PC-3 (cell line): ENCODE results near the gene RAB37. TPM values are rescaled to one million over a fixed set of nuclear protein-coding genes. Genes with fewer than 3 reads are reported as not detected.

Source experiments
- ATAC-seq: fragments of 200-7000 bp; cut with Tn5 transposase; 2 replicates; pipeline ENCODE4 v1.9.1; 2020; ENCODE audit warnings: mild to moderate bottlenecking, moderate library complexity
- BruUV-seq: library from RNA; stranded (reverse); fragments of 400-500 nt; replicated peaks from 2 replicates; lab custom pipeline; 2021; lab: Mats Ljungman, UMichigan
- CTCF ChIA-PET: fragments of 300-600 bp; sonication (Branson Sonifier 250); formaldehyde crosslinking; loops from one replicate; lab custom pipeline; 2022; ENCODE audit warnings: antibody characterized with exemption; lab: Charles Lee
- POLR2A ChIA-PET: fragments of 300-600 bp; sonication (Branson Sonifier 250); formaldehyde crosslinking; loops from one replicate; lab custom pipeline; 2022; ENCODE audit warnings: antibody characterized with exemption; ENCODE audit not compliant: unreplicated experiment; lab: Charles Lee
- DNase-seq: peaks from one replicate; pipeline ENCODE4 v3.0.0-alpha.2; 2015
- H2AFZ ChIP-seq: fragments of 300-600 bp; sonication (generic); 2 replicates; pipeline ENCODE4 v1.6.0; 2016; ENCODE audit warnings: antibody characterized with exemption, low read length
- H3F3A ChIP-seq: fragments of 300-600 bp; sonication (generic); one replicate; pipeline ENCODE4 v1.6.0; 2017; ENCODE audit warnings: antibody characterized with exemption, low read length, control low read depth, mild to moderate bottlenecking; ENCODE audit not compliant: unreplicated experiment
- H3K27ac ChIP-seq: fragments of 300-600 bp; sonication (generic); 2 replicates; pipeline ENCODE4 v1.5.1; 2016; ENCODE audit warnings: mild to moderate bottlenecking, low read length
- H3K27me3 ChIP-seq: fragments of 300-600 bp; sonication (generic); 2 replicates; pipeline ENCODE4 v1.6.1; 2016; ENCODE audit warnings: low read length, mixed read lengths
- H3K36me3 ChIP-seq: fragments of 300-600 bp; sonication (generic); 2 replicates; pipeline ENCODE4 v1.6.1; 2016; ENCODE audit warnings: low read depth, mixed run types, low read length, mixed read lengths
- H3K4me1 ChIP-seq: fragments of 300-600 bp; sonication (generic); 2 replicates; pipeline ENCODE4 v1.5.1; 2016; ENCODE audit warnings: low read length; ENCODE audit not compliant: insufficient read depth
- H3K4me2 ChIP-seq: fragments of 300-600 bp; sonication (generic); 2 replicates; pipeline ENCODE4 v1.6.0; 2016; ENCODE audit warnings: low read length
- H3K4me3 ChIP-seq: fragments of 300-600 bp; sonication (generic); 2 replicates; pipeline ENCODE4 v1.5.1; 2016; ENCODE audit warnings: mild to moderate bottlenecking, low read length, mixed read lengths
- H3K79me2 ChIP-seq: fragments of 300-600 bp; sonication (generic); 2 replicates; pipeline ENCODE4 v1.6.1; 2017; ENCODE audit warnings: low read length, mixed read lengths
- H3K9ac ChIP-seq: fragments of 300-600 bp; sonication (generic); 2 replicates; pipeline ENCODE4 v1.6.0; 2016; ENCODE audit warnings: mild to moderate bottlenecking, low read length
- H3K9me2 ChIP-seq: fragments of 300-600 bp; sonication (generic); replicated peaks from 2 replicates; pipeline ENCODE4 v1.6.1; 2016; ENCODE audit warnings: mixed run types, low read length, mixed read lengths
- H3K9me3 ChIP-seq: fragments of 300-600 bp; sonication (generic); 2 replicates; pipeline ENCODE4 v1.6.1; 2016; ENCODE audit warnings: low read length, mixed read lengths
- H4K20me1 ChIP-seq: fragments of 300-600 bp; sonication (generic); 2 replicates; pipeline ENCODE4 v1.6.1; 2016; ENCODE audit warnings: low read length, mixed read lengths
- CTCF ChIP-seq: fragments of 300-600 bp; sonication (generic); conservative IDR thresholded peaks from 2 replicates; pipeline ENCODE4 v1.5.1; 2017; ENCODE audit warnings: antibody characterized with exemption, low read depth, mild to moderate bottlenecking, low read length
- EZH2 ChIP-seq: fragments of 300-600 bp; sonication (generic); IDR thresholded peaks from one replicate; pipeline ENCODE4 v1.6.1; 2017; ENCODE audit warnings: antibody characterized with exemption, mild to moderate bottlenecking, low read length; ENCODE audit not compliant: unreplicated experiment
- EZH2phosphoT487 ChIP-seq: fragments of 300-600 bp; sonication (generic); IDR thresholded peaks from 2 replicates; pipeline ENCODE4 v1.6.1; 2018; ENCODE audit warnings: mild to moderate bottlenecking, antibody characterized with exemption, low read length, borderline replicate concordance
- intact Hi-C: fragments of 100-400 bp; cut with micrococcal nuclease; formaldehyde crosslinking; loops from 2 replicates; pipeline ENCODE4 v1.9.0; 2023
- total RNA-seq: library from RNA; depleted of rRNA; stranded (reverse); fragments of >200 nt; gene quantifications from 2 replicates; pipeline ENCODE4 v1.2.3, GENCODE V29; 2014

RAB37 gene
- total RNA-seq, 1 experiment from 2014 or later: 0.66 TPM

GRCh38 chr17:74732042-74732867 lies 4.8 kb upstream of the RAB37 start:
- H3K36me3 ChIP-seq: no peaks in the 10 kb centered on the region
- H3K27ac ChIP-seq: no peak overlapping the region
- H3K27me3 ChIP-seq: peaks cover 44% of the 10 kb centered on the region
- no peaks in the 10 kb centered on the region for H4K20me1 ChIP-seq
- H3K9ac ChIP-seq: no peak overlapping the region
- ChIA-PET CTCF (no interaction called here), POLR2A (interaction anchor here (0.7 kb wide), 1 partner anchor 29 kb away, joined by 4 read pairs; no protein-coding TSS in a partner anchor)
- TF ChIP-seq EZH2: no peak
- no peak for TF ChIP-seq CTCF
- TF ChIP-seq EZH2phosphoT487: no peak
- H3K4me3 ChIP-seq: no peak overlapping the region
- H3K9me2 ChIP-seq: no peaks in the 10 kb centered on the region
- H2AFZ ChIP-seq: no peak overlapping the region
- H3K9me3 ChIP-seq: no peaks in the 10 kb centered on the region
- intact Hi-C loops: no loop called here
- no TSS peak for BruUV-seq
- H3K4me2 ChIP-seq: no peak overlapping the region
- no peaks in the 10 kb centered on the region for H3K79me2 ChIP-seq
- ATAC-seq (no peak), DNase-seq (no peak)
- peaks cover 11% of the 10 kb centered on the region; the same call in 1 of the 2 replicates for H3K4me1 ChIP-seq
- peaks cover 5% of the 10 kb centered on the region for H3F3A ChIP-seq

GRCh38 chr17:74733365-74734122 lies 3.5 kb upstream of the RAB37 start:
- no TSS peak for BruUV-seq
- no peak for ATAC-seq
- Histone ChIP-seq H3K27me3 (peaks cover 49% of the 10 kb centered on the region), H3K9me2 (no peaks in the 10 kb centered on the region), H3K36me3 (no peaks in the 10 kb centered on the region), H3F3A (peaks cover 2% of the 10 kb centered on the region), H3K9ac (no peak overlapping the region), H3K4me3 (no peak overlapping the region), H3K9me3 (no peaks in the 10 kb centered on the region), H3K4me2 (no peak overlapping the region), H3K27ac (no peak overlapping the region), H3K79me2 (no peaks in the 10 kb centered on the region), H4K20me1 (no peaks in the 10 kb centered on the region), H3K4me1 (peaks cover 21% of the 10 kb centered on the region), H2AFZ (no peak overlapping the region)
- ChIA-PET CTCF (no interaction called here), POLR2A (no interaction called here)
- TF ChIP-seq EZH2phosphoT487: no peak
- intact Hi-C loops: no loop called here
- DNase-seq: no peak

- ATAC-seq: no peak
- no peak overlapping the region for H3K4me2 ChIP-seq
- POLR2A ChIA-PET: no interaction called here
- no peaks in the 10 kb centered on the region for H3K79me2 ChIP-seq
- intact Hi-C loops: no loop called here
- H3K9me2 ChIP-seq: no peaks in the 10 kb centered on the region
- no peaks in the 10 kb centered on the region for H3K36me3 ChIP-seq
- no peak overlapping the region for H3K27ac ChIP-seq
- H2AFZ ChIP-seq: no peak overlapping the region
- no peak overlapping the region for H3K9ac ChIP-seq
- H3K4me3 ChIP-seq: no peak overlapping the region
- H3K4me1 ChIP-seq: peaks cover 25% of the 10 kb centered on the region
- no peaks in the 10 kb centered on the region for H3K9me3 ChIP-seq
- no peaks in the 10 kb centered on the region for H3F3A ChIP-seq
- no TSS peak for BruUV-seq
- H4K20me1 ChIP-seq: no peaks in the 10 kb centered on the region
- TF ChIP-seq EZH2phosphoT487: no peak
- TF ChIP-seq EZH2: no peak
- TF ChIP-seq CTCF: no peak
- DNase-seq: no peak
- peaks cover 56% of the 10 kb centered on the region for H3K27me3 ChIP-seq
- CTCF ChIA-PET: no interaction called here
Measured at GRCh38 chr17:74734256-74734655, 2.8 kb upstream of the RAB37 start.
